GM18508 (cell line): ENCODE results near the gene CDKN1A.

Experiments used
- ATAC-seq: cut with Tn5 transposase; IDR thresholded peaks from one replicate; pipeline ENCODE4 v1.9.1; 2021; ENCODE audit warnings: moderate number of reproducible peaks; ENCODE audit not compliant: insufficient read depth, unreplicated experiment

CDKN1A gene

DNA sequence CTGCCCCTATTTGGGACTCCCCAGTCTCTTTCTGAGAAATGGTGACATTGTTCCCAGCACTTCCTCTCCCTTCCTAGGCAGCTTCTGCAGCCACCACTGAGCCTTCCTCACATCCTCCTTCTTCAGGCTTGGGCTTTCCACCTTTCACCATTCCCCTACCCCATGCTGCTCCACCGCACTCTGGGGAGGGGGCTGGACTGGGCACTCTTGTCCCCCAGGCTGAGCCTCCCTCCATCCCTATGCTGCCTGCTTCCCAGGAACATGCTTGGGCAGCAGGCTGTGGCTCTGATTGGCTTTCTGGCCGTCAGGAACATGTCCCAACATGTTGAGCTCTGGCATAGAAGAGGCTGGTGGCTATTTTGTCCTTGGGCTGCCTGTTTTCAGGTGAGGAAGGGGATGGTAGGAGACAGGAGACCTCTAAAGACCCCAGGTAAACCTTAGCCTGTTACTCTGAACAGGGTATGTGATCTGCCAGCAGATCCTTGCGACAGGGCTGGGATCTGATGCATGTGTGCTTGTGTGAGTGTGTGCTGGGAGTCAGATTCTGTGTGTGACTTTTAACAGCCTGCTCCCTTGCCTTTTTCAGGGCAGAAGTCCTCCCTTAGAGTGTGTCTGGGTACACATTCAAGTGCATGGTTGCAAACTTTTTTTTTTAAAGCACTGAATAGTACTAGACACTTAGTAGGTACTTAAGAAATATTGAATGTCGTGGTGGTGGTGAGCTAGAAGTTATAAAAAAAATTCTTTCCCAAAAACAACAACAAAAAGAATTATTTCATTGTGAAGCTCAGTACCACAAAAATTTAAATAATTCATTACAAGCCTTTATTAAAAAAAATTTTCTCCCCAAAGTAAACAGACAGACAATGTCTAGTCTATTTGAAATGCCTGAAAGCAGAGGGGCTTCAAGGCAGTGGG is 2.1 kb upstream of the CDKN1A start:
- ATAC-seq, result no peak

DNA sequence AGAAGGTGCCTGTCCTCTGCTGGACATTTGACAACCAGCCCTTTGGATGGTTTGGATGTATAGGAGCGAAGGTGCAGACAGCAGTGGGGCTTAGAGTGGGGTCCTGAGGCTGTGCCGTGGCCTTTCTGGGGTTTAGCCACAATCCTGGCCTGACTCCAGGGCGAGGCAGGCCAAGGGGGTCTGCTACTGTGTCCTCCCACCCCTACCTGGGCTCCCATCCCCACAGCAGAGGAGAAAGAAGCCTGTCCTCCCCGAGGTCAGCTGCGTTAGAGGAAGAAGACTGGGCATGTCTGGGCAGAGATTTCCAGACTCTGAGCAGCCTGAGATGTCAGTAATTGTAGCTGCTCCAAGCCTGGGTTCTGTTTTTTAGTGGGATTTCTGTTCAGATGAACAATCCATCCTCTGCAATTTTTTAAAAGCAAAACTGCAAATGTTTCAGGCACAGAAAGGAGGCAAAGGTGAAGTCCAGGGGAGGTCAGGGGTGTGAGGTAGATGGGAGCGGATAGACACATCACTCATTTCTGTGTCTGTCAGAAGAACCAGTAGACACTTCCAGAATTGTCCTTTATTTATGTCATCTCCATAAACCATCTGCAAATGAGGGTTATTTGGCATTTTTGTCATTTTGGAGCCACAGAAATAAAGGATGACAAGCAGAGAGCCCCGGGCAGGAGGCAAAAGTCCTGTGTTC is 1.3 kb upstream of the CDKN1A start:
- ATAC-seq, result no peak

DNA sequence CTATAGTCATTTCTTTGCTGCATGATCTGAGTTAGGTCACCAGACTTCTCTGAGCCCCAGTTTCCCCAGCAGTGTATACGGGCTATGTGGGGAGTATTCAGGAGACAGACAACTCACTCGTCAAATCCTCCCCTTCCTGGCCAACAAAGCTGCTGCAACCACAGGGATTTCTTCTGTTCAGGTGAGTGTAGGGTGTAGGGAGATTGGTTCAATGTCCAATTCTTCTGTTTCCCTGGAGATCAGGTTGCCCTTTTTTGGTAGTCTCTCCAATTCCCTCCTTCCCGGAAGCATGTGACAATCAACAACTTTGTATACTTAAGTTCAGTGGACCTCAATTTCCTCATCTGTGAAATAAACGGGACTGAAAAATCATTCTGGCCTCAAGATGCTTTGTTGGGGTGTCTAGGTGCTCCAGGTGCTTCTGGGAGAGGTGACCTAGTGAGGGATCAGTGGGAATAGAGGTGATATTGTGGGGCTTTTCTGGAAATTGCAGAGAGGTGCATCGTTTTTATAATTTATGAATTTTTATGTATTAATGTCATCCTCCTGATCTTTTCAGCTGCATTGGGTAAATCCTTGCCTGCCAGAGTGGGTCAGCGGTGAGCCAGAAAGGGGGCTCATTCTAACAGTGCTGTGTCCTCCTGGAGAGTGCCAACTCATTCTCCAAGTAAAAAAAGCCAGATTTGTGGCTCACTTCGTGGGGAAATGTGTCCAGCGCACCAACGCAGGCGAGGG is 594 bp upstream of the CDKN1A start:
- ATAC-seq, result no peak

DNA sequence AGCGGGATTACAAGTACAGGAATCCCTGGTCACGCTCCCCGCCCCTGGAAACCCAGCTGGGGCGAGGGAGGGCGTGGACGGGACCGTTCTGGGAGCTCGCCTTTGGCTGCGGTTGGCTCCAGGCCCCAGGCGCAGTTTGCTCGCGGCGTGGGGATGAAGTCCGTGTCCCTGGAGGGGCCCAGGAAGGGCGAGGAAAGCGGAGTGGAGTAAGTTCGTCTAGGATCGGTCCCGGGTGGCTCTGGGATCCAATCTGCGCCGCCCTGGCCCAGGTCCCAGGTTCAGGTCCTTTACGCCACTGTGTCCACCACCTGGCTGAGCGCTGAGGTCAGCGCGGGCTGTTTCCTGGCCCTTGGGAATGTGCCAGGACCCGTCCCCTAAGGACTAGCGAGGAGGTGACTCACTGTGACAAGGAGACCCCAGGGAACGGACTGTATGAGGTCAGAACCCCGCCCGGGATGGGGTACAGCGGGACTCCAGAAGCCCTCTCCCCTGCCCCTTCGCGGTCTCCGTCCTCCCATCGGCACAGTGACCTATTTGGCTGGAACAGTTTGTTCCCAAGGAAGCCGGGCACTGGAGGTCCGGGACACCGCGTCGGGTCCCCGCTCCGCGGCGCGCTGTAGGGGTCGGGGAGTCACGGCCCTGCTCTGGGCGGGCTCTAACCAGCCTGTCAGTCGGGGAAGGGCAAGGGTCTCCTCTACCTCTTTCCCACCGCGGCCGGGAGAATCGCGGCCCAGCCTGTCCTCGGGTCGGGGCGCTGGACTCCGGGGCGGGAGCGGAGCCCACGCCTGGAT is 724 bp downstream of the CDKN1A start:
- ATAC-seq, result no peak

DNA sequence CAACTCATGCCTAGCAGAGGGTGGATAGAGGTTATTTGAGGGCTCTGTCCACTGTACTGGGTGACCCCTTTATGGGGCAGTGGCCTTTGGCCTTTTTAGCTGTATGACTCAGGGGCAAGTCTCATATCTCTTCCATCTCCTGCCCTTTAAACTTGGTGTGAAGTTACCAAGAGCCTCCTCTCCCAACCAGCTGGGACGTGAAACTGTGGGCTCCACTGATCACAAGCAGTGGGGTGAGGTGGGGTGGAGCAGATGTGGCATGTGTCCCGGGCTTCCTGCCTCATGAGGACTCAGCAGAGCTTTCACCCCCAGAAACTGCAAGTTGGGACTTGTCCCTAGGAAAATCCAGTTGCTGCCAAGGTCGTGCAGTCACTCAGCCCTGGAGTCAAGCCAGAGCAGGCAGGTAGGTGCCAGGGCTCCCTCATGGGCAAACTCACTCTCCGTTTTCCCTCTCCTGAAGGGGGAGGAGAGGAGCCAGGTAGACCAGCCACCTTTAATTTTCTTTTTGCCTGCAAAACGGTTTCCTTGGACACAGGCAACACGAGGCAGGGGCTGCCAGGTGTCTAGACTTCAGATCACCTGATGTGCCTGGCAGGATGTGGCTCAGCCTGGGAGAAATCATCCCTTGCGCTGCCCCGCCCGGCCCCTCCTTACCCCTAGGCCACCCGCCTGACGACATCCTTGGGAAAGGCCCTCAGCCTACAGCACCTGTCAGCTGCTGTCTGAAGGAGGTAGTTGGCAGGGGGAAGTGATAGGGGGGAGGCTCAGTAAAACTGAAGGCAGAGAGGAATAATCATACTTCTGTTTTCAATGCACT is 4.0 kb downstream of the CDKN1A start:
- ATAC-seq, result no peak

DNA sequence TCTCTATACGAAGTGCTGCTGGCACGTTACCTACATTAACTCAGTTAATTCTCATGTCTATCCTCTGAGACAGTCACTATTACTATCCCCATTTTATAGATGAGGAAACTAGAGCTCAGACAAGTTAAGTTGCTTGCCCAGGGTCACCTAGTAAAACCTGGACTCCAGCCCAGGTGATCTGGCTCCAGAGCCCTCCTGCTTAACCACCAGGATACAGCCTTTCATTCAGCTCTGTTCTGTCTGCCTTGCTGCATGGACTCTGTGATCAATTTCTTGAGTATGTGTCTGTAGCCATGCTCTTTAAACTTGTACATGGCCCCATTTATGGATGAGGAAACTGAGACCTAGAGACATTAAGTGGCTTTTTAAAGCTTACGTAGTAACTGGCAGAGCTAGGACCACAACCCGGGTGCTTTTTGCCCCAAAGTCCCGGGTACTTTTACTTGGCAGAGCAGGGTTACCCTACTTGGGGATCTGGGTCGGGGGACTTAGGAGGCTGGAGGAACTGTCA is 4.7 kb downstream of the CDKN1A start:
- ATAC-seq, result no peak

DNA sequence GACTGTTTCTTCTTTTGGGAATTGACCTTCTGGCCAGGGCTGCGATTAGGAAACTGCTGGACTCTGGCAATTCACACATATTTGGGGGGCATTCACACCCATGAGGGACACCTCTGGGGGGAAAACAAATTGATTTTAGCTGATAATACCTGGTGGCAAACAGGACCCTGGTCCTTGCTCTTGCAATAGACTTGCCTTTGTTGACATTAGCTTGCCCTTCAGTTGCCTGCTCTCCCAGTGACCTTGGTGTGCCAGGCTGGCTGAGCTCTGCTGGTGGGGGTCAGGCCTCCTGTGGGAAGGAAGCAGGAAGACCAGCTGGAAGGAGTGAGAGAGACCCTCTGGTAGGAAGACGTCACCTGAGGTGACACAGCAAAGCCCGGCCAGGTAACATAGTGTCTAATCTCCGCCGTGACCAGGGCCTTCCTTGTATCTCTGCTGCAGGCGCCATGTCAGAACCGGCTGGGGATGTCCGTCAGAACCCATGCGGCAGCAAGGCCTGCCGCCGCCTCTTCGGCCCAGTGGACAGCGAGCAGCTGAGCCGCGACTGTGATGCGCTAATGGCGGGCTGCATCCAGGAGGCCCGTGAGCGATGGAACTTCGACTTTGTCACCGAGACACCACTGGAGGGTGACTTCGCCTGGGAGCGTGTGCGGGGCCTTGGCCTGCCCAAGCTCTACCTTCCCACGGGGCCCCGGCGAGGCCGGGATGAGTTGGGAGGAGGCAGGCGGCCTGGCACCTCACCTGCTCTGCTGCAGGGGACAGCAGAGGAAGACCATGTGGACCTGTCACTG is 5.3 kb downstream of the CDKN1A start:
- ATAC-seq, result no peak

DNA sequence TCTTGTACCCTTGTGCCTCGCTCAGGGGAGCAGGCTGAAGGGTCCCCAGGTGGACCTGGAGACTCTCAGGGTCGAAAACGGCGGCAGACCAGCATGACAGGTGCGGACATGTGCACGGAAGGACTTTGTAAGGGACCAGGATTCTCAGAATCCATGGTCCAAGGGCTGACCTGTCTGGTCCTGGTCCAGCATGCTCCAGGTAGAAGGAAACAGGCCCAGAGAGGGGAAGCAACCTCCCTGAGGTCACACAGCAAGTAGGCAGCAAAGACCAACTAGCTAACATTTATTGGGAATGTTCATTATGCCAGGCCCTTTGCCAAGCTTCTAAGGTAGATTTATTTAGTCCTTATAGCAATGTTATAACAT is 5.9 kb downstream of the CDKN1A start:
- ATAC-seq, result no peak

DNA sequence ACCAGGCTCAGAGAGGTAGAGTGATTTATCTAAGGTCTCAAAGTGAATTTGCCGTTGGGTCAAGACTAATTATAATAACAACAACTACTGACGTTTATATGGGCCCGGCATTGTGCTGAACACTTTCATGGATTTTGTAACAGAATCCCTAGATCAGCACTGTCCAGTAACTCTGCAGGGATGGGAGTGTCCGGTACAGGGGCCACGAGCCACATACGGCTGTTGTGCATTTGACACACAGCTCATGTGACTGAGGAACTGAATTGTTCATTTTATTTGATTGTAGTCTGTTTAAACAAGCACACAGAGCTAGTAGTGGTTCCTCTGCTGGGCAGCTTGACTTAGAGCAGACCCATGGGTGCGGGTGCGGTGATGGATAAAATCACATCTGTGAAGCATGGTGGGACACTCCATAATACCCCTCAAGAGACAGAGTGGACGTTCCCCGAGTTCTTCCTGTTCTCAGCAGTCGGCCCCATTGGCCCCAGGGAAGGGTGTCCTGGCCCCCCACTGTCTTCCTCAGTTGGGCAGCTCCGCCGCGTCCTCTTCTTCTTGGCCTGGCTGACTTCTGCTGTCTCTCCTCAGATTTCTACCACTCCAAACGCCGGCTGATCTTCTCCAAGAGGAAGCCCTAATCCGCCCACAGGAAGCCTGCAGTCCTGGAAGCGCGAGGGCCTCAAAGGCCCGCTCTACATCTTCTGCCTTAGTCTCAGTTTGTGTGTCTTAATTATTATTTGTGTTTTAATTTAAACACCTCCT is 6.8 kb downstream of the CDKN1A start:
- no peak for ATAC-seq

DNA sequence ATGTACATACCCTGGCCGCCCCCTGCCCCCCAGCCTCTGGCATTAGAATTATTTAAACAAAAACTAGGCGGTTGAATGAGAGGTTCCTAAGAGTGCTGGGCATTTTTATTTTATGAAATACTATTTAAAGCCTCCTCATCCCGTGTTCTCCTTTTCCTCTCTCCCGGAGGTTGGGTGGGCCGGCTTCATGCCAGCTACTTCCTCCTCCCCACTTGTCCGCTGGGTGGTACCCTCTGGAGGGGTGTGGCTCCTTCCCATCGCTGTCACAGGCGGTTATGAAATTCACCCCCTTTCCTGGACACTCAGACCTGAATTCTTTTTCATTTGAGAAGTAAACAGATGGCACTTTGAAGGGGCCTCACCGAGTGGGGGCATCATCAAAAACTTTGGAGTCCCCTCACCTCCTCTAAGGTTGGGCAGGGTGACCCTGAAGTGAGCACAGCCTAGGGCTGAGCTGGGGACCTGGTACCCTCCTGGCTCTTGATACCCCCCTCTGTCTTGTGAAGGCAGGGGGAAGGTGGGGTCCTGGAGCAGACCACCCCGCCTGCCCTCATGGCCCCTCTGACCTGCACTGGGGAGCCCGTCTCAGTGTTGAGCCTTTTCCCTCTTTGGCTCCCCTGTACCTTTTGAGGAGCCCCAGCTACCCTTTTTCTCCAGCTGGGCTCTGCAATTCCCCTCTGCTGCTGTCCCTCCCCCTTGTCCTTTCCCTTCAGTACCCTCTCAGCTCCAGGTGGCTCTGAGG is 7.6 kb downstream of the CDKN1A start:
- ATAC-seq, result no peak

DNA sequence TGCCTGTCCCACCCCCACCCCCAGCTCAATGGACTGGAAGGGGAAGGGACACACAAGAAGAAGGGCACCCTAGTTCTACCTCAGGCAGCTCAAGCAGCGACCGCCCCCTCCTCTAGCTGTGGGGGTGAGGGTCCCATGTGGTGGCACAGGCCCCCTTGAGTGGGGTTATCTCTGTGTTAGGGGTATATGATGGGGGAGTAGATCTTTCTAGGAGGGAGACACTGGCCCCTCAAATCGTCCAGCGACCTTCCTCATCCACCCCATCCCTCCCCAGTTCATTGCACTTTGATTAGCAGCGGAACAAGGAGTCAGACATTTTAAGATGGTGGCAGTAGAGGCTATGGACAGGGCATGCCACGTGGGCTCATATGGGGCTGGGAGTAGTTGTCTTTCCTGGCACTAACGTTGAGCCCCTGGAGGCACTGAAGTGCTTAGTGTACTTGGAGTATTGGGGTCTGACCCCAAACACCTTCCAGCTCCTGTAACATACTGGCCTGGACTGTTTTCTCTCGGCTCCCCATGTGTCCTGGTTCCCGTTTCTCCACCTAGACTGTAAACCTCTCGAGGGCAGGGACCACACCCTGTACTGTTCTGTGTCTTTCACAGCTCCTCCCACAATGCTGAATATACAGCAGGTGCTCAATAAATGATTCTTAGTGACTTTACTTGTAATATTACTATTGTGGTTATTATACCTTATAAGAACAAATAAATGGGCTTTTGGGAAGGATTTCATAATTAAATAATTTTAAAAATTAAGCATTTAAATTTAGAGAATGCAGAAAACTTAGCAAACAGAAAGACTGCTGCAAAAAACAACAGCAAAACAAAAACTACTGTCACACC is 8.4 kb downstream of the CDKN1A start:
- ATAC-seq, result no peak

DNA sequence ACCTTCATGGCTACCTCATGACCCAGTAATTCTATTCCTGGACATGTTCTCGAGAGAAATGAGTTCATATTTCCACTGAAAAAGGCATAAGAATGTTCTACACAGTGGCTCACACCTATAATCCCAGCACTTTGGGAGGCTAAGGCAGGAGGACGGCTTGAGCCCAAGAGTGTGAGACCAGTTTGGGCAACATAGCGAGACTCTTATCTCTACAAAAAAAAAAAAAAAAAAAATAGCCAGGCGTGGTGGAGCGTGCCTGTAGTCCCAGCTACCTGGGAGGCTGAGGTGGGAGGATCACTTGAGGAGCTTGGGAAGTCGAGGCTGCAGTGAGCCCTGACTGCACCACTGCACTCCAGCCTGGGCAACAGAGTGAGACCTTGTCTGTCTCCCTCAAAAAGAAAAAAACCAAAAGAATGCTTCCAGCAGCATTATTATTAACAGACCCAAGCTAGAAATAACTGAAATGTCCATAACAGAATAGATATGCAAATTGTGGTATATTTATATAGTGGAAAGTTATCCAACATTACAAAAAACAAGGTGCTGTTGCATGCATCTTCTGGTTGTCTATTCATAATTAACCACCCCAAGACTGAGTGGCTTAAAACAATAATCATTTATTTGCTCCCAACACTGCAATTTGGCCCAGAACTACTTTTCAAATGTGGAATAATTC is 9.7 kb downstream of the CDKN1A start:
- ATAC-seq, result no peak

DNA sequence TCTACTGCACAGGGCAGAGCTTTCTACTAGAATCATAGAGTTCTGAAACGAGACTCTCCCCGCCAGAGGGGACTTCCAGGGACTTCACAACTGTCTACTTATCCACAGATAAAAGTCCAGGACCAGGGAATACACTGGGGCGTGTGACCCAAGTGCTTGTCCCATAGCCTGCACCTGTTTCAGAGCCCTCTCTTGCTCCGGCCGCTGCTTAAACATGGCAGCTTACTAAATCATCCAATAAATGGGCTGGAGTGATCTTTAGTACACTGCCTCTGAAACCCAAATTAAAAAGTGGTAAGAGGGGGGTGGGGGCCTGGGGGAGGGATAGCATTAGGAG is 10.2 kb downstream of the CDKN1A start:
- ATAC-seq, result no peak

DNA sequence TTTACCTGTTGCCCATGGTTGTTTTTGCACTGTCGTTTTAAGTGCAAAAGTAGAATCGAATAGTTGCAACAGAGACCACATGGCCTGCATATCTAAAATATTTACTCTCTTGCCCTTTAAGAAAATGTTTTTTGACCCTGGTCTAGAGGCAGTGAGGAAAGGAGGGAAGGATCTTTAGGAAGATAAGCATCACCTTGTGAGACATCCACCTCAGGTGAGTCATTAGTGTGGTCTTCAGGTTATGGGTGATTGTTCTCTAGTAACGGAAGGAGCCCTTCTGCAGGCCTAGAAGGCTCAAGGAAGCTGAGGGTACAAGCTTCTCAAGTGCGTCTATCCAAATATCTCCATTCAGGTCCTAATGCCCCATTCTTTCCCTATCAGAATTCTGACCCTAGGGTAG is 12.5 kb downstream of the CDKN1A start:
- no peak for ATAC-seq

DNA sequence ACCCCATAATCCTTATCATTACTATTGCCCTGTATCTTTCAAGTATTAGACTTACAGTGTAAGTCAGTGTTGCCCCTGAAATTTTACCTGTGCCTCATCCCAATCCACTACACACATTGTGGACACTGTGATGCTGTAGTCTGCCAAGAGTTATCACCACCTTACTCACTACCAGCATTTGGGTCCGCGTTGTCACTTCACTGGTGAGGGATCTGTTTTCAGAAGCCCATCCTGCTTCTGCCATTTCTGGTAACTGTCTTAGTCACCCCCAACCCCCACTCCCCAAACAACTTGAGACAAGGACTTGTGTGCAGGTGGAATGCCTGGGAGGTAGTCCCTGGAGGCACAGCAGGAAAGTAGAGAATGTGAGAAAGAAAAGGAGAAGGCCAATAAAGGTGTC is 13.1 kb downstream of the CDKN1A start:
- ATAC-seq, result no peak

DNA sequence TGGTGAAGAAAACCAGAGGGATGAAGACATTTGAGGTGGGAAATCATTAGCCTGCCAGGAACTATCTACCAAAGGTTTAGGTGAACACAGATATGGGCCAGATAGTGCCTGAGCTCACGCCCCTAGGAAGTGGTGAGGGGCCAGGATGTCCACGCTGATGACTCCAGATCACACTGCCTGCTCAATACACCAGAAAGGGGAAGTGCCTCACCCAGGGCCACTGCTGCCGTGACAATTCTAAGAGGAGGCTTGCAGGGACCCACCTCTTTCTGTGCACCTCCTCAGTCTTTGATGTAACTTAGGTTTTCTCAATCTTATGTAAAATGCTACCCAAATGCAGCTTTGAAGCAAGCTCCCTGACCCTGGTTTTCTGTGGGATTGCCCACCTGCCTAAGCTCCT is 13.7 kb downstream of the CDKN1A start:
- no peak for ATAC-seq
